ENCODE results near the gene TMEM131. TPM values are rescaled to one million over a fixed set of nuclear protein-coding genes. Genes with fewer than 3 reads are reported as not detected.

TMEM131 gene
- total RNA-seq, 1 donor from 2014 or later = 35.3 TPM

DNA sequence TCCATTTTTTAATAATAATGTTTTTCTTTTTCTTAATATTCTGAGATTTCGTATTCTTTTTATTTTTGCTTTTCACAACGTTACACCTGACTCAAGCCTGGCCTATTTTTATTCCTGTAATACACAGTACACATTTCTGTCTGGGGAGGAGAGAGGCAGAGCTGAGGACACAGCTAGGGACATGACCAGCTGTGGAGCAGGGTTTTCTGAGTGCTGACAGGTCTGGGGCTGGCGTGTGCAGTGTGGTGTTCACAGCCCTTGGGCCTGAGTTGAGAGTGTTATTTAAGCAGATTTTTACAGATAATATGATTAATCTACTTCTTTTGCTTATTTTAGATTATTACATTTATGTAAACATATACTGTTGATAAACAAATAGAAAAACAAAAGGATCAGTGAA lies 226.4 kb downstream of the TMEM131 start:
- no peaks in the 10 kb centered on the region for H3K79me2 ChIP-seq (ENCODE audit: insufficient read depth, low read length)
- H3K27me3 Mint-ChIP-seq (ENCODE audit: low read depth, unreplicated experiment) = no peaks in the 10 kb centered on the region
- no peak overlapping the region for H3K4me2 ChIP-seq (ENCODE audit: low read length)
- H3K4me1 Mint-ChIP-seq (ENCODE audit: low read depth, unreplicated experiment) = no peaks in the 10 kb centered on the region
- no peak overlapping the region for H3K9ac ChIP-seq (ENCODE audit: low read length)
- no peaks in the 10 kb centered on the region for H4K20me1 ChIP-seq (ENCODE audit: insufficient read depth, low read length)
- peaks cover 2% of the 10 kb centered on the region for H3K4me1 ChIP-seq (ENCODE audit: insufficient read depth, low read length)
- no peak overlapping the region for H3K27ac ChIP-seq (ENCODE audit: low read depth, low read length)
- FAIRE-seq (no peak), DNase-seq (ENCODE audit: low read depth) (no peak)
- H2AFZ ChIP-seq (ENCODE audit: low read depth, low read length) = no peak overlapping the region
- TF ChIP-seq EZH2 (IDR thresholded peaks at IDR 0.05; ENCODE audit: insufficient read depth, low read length) = no peak
- TF ChIP-seq, protein P1, sequence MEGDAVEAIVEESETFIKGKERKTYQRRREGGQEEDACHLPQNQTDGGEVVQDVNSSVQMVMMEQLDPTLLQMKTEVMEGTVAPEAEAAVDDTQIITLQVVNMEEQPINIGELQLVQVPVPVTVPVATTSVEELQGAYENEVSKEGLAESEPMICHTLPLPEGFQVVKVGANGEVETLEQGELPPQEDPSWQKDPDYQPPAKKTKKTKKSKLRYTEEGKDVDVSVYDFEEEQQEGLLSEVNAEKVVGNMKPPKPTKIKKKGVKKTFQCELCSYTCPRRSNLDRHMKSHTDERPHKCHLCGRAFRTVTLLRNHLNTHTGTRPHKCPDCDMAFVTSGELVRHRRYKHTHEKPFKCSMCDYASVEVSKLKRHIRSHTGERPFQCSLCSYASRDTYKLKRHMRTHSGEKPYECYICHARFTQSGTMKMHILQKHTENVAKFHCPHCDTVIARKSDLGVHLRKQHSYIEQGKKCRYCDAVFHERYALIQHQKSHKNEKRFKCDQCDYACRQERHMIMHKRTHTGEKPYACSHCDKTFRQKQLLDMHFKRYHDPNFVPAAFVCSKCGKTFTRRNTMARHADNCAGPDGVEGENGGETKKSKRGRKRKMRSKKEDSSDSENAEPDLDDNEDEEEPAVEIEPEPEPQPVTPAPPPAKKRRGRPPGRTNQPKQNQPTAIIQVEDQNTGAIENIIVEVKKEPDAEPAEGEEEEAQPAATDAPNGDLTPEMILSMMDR (IDR thresholded peaks at IDR 0.05; ENCODE audit: insufficient read depth, low read depth, low read length) = no peak
- no peak overlapping the region for H3K4me3 ChIP-seq (ENCODE audit: insufficient read depth, low read depth, low read length)
- peaks cover 8% of the 10 kb centered on the region for H3K36me3 ChIP-seq (ENCODE audit: insufficient read depth, low read length)
- H3K36me3 Mint-ChIP-seq (ENCODE audit: low read depth, unreplicated experiment) = peaks cover 10% of the 10 kb centered on the region
- H3K9me3 Mint-ChIP-seq (ENCODE audit: unreplicated experiment) = no peaks in the 10 kb centered on the region
- H3K4me3 Mint-ChIP-seq (ENCODE audit: unreplicated experiment) = no peak overlapping the region
- H3K9me3 ChIP-seq (ENCODE audit: insufficient read depth, low read depth, low read length) = no peaks in the 10 kb centered on the region
- H3K27me3 ChIP-seq (ENCODE audit: insufficient read depth, low read length) = no peaks in the 10 kb centered on the region
- no peak overlapping the region for H3K27ac Mint-ChIP-seq (ENCODE audit: unreplicated experiment)

DNA sequence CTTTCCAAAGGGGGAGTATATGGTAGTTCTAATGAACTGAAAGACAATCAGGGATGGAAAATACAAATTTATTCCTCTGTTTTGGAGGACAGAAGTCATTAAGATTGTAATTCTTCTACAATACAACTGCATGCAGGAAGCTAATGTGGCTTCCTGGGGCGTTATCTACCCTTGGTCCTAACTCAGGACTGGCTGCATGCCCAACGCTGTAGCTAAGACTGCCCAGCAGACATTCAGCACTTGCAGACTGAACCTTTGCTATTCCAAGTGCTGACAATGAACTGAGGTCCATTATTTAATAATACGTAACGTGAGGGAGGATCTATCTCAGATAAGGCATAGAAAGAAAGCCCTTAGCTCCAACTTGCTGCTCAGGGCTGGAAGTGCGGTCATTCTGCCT lies 229.2 kb downstream of the TMEM131 start:
- H2AFZ ChIP-seq (ENCODE audit: low read depth, low read length) = no peak overlapping the region
- Mint-ChIP-seq H3K4me3 (ENCODE audit: unreplicated experiment) (no peak overlapping the region), H3K27ac (ENCODE audit: unreplicated experiment) (no peak overlapping the region), H3K9me3 (ENCODE audit: unreplicated experiment) (no peaks in the 10 kb centered on the region), H3K27me3 (ENCODE audit: low read depth, unreplicated experiment) (no peaks in the 10 kb centered on the region), H3K4me1 (ENCODE audit: low read depth, unreplicated experiment) (peaks cover 5% of the 10 kb centered on the region), H3K36me3 (ENCODE audit: low read depth, unreplicated experiment) (peaks cover 18% of the 10 kb centered on the region)
- no peaks in the 10 kb centered on the region for H3K79me2 ChIP-seq (ENCODE audit: insufficient read depth, low read length)
- no peaks in the 10 kb centered on the region for H3K9me3 ChIP-seq (ENCODE audit: insufficient read depth, low read depth, low read length)
- DNase-seq (ENCODE audit: low read depth) (no peak), FAIRE-seq (no peak)
- no peaks in the 10 kb centered on the region for H4K20me1 ChIP-seq (ENCODE audit: insufficient read depth, low read length)
- H3K36me3 ChIP-seq (ENCODE audit: insufficient read depth, low read length) = peaks cover 14% of the 10 kb centered on the region
- TF ChIP-seq EZH2 (IDR thresholded peaks at IDR 0.05; ENCODE audit: insufficient read depth, low read length) = no peak
- TF ChIP-seq, protein P1 (IDR thresholded peaks at IDR 0.05; ENCODE audit: insufficient read depth, low read depth, low read length) = no peak
- peaks cover 2% of the 10 kb centered on the region for H3K4me1 ChIP-seq (ENCODE audit: insufficient read depth, low read length)
- H3K4me2 ChIP-seq (ENCODE audit: low read length) = no peak overlapping the region
- no peak overlapping the region for H3K27ac ChIP-seq (ENCODE audit: low read depth, low read length)
- no peak overlapping the region for H3K9ac ChIP-seq (ENCODE audit: low read length)
- H3K4me3 ChIP-seq (ENCODE audit: insufficient read depth, low read depth, low read length) = no peak overlapping the region
- no peaks in the 10 kb centered on the region for H3K27me3 ChIP-seq (ENCODE audit: insufficient read depth, low read length)

DNA sequence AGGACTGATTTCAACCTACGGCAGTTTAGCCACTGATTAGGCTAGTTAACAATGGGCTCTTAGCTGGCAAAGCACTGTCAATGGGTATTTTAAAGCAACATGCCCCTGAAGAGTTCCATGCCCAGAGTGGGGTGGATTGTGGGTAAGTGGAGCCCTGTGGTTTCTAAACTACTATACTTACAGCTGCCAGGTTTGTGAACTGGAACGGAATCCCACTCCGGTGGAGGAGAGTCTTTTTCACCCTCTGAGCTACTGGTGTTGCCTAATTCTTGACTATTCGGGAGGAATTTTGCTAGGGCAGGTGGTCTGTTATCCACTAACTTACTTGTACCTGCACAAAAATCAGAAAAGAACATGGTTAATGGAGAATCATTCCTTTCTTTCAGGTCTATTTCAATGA lies 229.8 kb downstream of the TMEM131 start:
- Mint-ChIP-seq H3K27me3 (ENCODE audit: low read depth, unreplicated experiment) (no peaks in the 10 kb centered on the region), H3K36me3 (ENCODE audit: low read depth, unreplicated experiment) (peaks cover 19% of the 10 kb centered on the region), H3K9me3 (ENCODE audit: unreplicated experiment) (no peaks in the 10 kb centered on the region), H3K27ac (ENCODE audit: unreplicated experiment) (no peak overlapping the region), H3K4me3 (ENCODE audit: unreplicated experiment) (no peak overlapping the region), H3K4me1 (ENCODE audit: low read depth, unreplicated experiment) (peaks cover 5% of the 10 kb centered on the region)
- no peak overlapping the region for H3K9ac ChIP-seq (ENCODE audit: low read length)
- no peak for FAIRE-seq
- H3K4me2 ChIP-seq (ENCODE audit: low read length) = no peak overlapping the region
- H3K27me3 ChIP-seq (ENCODE audit: insufficient read depth, low read length) = no peaks in the 10 kb centered on the region
- H2AFZ ChIP-seq (ENCODE audit: low read depth, low read length) = no peak overlapping the region
- TF ChIP-seq EZH2 (IDR thresholded peaks at IDR 0.05; ENCODE audit: insufficient read depth, low read length) = no peak
- TF ChIP-seq, protein P1 (IDR thresholded peaks at IDR 0.05; ENCODE audit: insufficient read depth, low read depth, low read length) = no peak
- no peaks in the 10 kb centered on the region for H4K20me1 ChIP-seq (ENCODE audit: insufficient read depth, low read length)
- H3K4me3 ChIP-seq (ENCODE audit: insufficient read depth, low read depth, low read length) = no peak overlapping the region
- H3K4me1 ChIP-seq (ENCODE audit: insufficient read depth, low read length) = peaks cover 2% of the 10 kb centered on the region
- H3K79me2 ChIP-seq (ENCODE audit: insufficient read depth, low read length) = no peaks in the 10 kb centered on the region
- H3K27ac ChIP-seq (ENCODE audit: low read depth, low read length) = no peak overlapping the region
- peaks cover 14% of the 10 kb centered on the region for H3K36me3 ChIP-seq (ENCODE audit: insufficient read depth, low read length)
- no peaks in the 10 kb centered on the region for H3K9me3 ChIP-seq (ENCODE audit: insufficient read depth, low read depth, low read length)
- no peak for DNase-seq (ENCODE audit: low read depth)

Data from astrocyte (in vitro differentiated cells and primary cell).